ENCODE results near the gene SHOX. TPM values are rescaled to one million over a fixed set of nuclear protein-coding genes. Genes with fewer than 3 reads are reported as not detected.

The SHOX gene
- total RNA-seq, 2 donors from 2014 or later: not detected

GRCh38 chrX:643911-644303 lies 13.3 kb downstream of the SHOX start:
- no peaks in the 10 kb centered on the region for H3K4me1 ChIP-seq (replicated peaks)
- 6% methylated on average over 16 of the region's 19 CpGs for WGBS
- no peak overlapping the region for H3K27ac ChIP-seq
- no peak for DNase-seq (ENCODE audit: low spot score)
- no peaks in the 10 kb centered on the region for H3K9me3 ChIP-seq
- H3K4me3 ChIP-seq: no peak overlapping the region
- H3K36me3 ChIP-seq: no peaks in the 10 kb centered on the region
- peaks cover 16% of the 10 kb centered on the region for H3K27me3 ChIP-seq (replicated peaks; ENCODE audit: insufficient read depth)
- intact Hi-C loops (cut with DNase I): no loop called here
- TF ChIP-seq CTCF (IDR thresholded peaks at IDR 0.05) (no peak), POLR2A (IDR thresholded peaks at IDR 0.05) (no peak)

DNA sequence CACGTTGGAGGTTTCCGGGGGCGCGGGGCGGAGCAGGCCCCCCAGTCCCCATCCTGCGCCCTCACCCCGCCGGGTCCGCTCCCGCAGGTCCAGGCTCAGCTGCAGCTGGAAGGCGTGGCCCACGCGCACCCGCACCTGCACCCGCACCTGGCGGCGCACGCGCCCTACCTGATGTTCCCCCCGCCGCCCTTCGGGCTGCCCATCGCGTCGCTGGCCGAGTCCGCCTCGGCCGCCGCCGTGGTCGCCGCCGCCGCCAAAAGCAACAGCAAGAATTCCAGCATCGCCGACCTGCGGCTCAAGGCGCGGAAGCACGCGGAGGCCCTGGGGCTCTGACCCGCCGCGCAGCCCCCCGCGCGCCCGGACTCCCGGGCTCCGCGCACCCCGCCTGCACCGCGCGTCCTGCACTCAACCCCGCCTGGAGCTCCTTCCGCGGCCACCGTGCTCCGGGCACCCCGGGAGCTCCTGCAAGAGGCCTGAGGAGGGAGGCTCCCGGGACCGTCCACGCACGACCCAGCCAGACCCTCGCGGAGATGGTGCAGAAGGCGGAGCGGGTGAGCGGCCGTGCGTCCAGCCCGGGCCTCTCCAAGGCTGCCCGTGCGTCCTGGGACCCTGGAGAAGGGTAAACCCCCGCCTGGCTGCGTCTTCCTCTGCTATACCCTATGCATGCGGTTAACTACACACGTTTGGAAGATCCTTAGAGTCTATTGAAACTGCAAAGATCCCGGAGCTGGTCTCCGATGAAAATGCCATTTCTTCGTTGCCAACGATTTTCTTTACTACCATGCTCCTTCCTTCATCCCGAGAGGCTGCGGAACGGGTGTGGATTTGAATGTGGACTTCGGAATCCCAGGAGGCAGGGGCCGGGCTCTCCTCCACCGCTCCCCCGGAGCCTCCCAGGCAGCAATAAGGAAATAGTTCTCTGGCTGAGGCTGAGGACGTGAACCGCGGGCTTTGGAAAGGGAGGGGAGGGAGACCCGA lies 14.0 kb downstream of the SHOX start:
- H3K9me3 ChIP-seq: no peaks in the 10 kb centered on the region
- H3K36me3 ChIP-seq: no peaks in the 10 kb centered on the region
- H3K27me3 ChIP-seq (replicated peaks; ENCODE audit: insufficient read depth): peaks cover 13% of the 10 kb centered on the region
- WGBS: 2% methylated on average over 44 of the region's 95 CpGs
- no peak for TF ChIP-seq CTCF (IDR thresholded peaks at IDR 0.05)
- no peak for TF ChIP-seq POLR2A (IDR thresholded peaks at IDR 0.05)
- no peak for TF ChIP-seq POLR2AphosphoS5 (IDR thresholded peaks at IDR 0.05)
- H3K4me3 ChIP-seq: no peak overlapping the region
- H3K27ac ChIP-seq: no peak overlapping the region
- intact Hi-C loops (cut with DNase I): no loop called here
- DNase-seq (ENCODE audit: low spot score): no peak
- no peaks in the 10 kb centered on the region for H3K4me1 ChIP-seq (replicated peaks)

- Histone ChIP-seq H3K27me3 (replicated peaks; ENCODE audit: insufficient read depth) (peaks cover 13% of the 10 kb centered on the region), H3K9me3 (no peaks in the 10 kb centered on the region), H3K4me3 (no peak overlapping the region), H3K27ac (no peak overlapping the region), H3K4me1 (replicated peaks) (no peaks in the 10 kb centered on the region), H3K36me3 (no peaks in the 10 kb centered on the region)
- intact Hi-C loops (cut with DNase I): no loop called here
- TF ChIP-seq POLR2AphosphoS5 (IDR thresholded peaks at IDR 0.05) (no peak), POLR2A (IDR thresholded peaks at IDR 0.05) (no peak), CTCF (IDR thresholded peaks at IDR 0.05) (no peak)
- no peak for DNase-seq (ENCODE audit: low spot score)
- WGBS: 61% methylated on average over 3 of the region's 3 CpGs
Measured at GRCh38 chrX:646228-646495, 15.6 kb downstream of the SHOX start.

DNA sequence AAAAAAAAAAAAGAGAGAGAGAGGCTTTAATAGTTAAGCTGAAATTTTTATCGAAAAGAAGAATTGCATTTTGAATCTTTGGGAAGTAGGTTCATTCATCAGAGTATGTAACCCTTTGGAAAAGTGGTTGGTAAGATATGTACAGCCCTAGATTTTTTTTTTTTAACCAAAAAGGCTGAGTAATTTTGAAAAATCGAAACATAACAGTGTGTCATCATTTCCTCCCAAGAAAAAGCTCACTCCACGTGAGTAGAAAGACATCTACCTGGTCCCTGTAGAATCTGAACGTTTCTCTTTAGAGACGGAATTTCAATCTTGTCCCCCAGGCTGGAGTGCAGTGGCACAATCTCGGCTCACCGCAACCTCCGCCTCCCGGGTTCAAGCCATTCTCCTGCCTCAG lies 16.2 kb downstream of the SHOX start:
- TF ChIP-seq POLR2A (IDR thresholded peaks at IDR 0.05) (no peak), CTCF (IDR thresholded peaks at IDR 0.05) (no peak), POLR2AphosphoS5 (IDR thresholded peaks at IDR 0.05) (no peak)
- intact Hi-C loops (cut with DNase I): no loop called here

GRCh38 chrX:649166-649565 lies 18.6 kb downstream of the SHOX start:
- intact Hi-C loops (cut with DNase I): no loop called here
- H3K27me3 ChIP-seq (replicated peaks; ENCODE audit: insufficient read depth): peaks cover 5% of the 10 kb centered on the region
- H3K4me1 ChIP-seq (replicated peaks): no peaks in the 10 kb centered on the region
- no peak overlapping the region for H3K27ac ChIP-seq
- H3K36me3 ChIP-seq: no peaks in the 10 kb centered on the region
- H3K4me3 ChIP-seq: no peak overlapping the region
- H3K9me3 ChIP-seq: no peaks in the 10 kb centered on the region
- no peak for TF ChIP-seq CTCF (IDR thresholded peaks at IDR 0.05)
- TF ChIP-seq POLR2AphosphoS5 (IDR thresholded peaks at IDR 0.05): no peak
- TF ChIP-seq POLR2A (IDR thresholded peaks at IDR 0.05): no peak
- no peak for DNase-seq (ENCODE audit: low spot score)
- WGBS: 85% methylated on average over 15 of the region's 15 CpGs

More for the DNA sequence above, 16.2 kb downstream of the SHOX start:
- DNase-seq (ENCODE audit: low spot score): no peak
- peaks cover 13% of the 10 kb centered on the region for H3K27me3 ChIP-seq (replicated peaks; ENCODE audit: insufficient read depth)
- H3K4me1 ChIP-seq (replicated peaks): no peaks in the 10 kb centered on the region
- H3K9me3 ChIP-seq: no peaks in the 10 kb centered on the region
- no peak overlapping the region for H3K27ac ChIP-seq
- 83% methylated on average over 9 of the region's 9 CpGs for WGBS
- no peaks in the 10 kb centered on the region for H3K36me3 ChIP-seq
- H3K4me3 ChIP-seq: no peak overlapping the region

Measured in prostate gland (tissue), 2 donors.